SK-N-SH (cell line): ENCODE data around the gene TTLL6. TPM values are rescaled to one million over a fixed set of nuclear protein-coding genes. Genes with fewer than 3 reads are reported as not detected.

Experiments used
- CTCF ChIA-PET: fragments of 300-600, 350-600 bp; formaldehyde crosslinking; extraction: SDS; loops from one replicate; lab custom pipeline; 2021; lab: Yijun Ruan, JAX
- POLR2A ChIA-PET: fragments of 350-600 bp; sonication (Branson Sonifier 250); formaldehyde crosslinking; extraction: SDS; loops from one replicate; lab custom pipeline; 2020; ENCODE audit warnings: antibody characterized with exemption, inconsistent platforms; lab: Yijun Ruan, JAX
- DNase-seq: peaks from one replicate; pipeline ENCODE4 v3.0.0; 2012
- H2AFZ ChIP-seq: fragments of 200-600 bp; sonication (generic); 2 replicates; pipeline ENCODE4 v1.8.1; 2016; ENCODE audit warnings: antibody characterized with exemption, mild to moderate bottlenecking, low read depth
- H3F3A ChIP-seq: fragments of 200-600 bp; sonication (generic); replicated peaks from 2 replicates; pipeline ENCODE3; 2016; ENCODE audit warnings: antibody characterized with exemption, mild to moderate bottlenecking; ENCODE audit not compliant: insufficient read depth
- H3K27ac ChIP-seq, 2 experiments: fragments of 200-500 bp in 1 of 2; fragments of 200-600 bp in 1 of 2; sonication (Bioruptor generic) in 1 of 2; sonication (generic), shearing (Covaris generic) in 1 of 2; 2 replicates each; pipeline versions ENCODE4 v1.5.1 to v1.6.1; 2014 to 2016; ENCODE audit warnings: low read depth in 2 of 2, inconsistent platforms in 1 of 2, low read length in 1 of 2, mild to moderate bottlenecking in 1 of 2, mixed read lengths in 1 of 2
- H3K27me3 ChIP-seq: fragments of 200-600 bp; sonication (generic), shearing (Covaris generic); 2 replicates; pipeline ENCODE4 v1.6.1; 2016; ENCODE audit warnings: mixed run types; ENCODE audit not compliant: insufficient read depth
- H3K36me3 ChIP-seq, 2 experiments: fragments of 200-500 bp in 1 of 2; fragments of 200-600 bp in 1 of 2; sonication (Bioruptor generic) in 1 of 2; sonication (generic) in 1 of 2; replicated peaks in 1 of 2; 2 replicates each; pipeline versions ENCODE3 to v1.5.1; 2014 to 2016; ENCODE audit warnings: low read length in 1 of 2, mild to moderate bottlenecking in 1 of 2; ENCODE audit not compliant: insufficient read depth in 2 of 2, control insufficient read depth in 1 of 2
- H3K4me1 ChIP-seq, 2 experiments: fragments of 200-500 bp in 1 of 2; fragments of 200-600 bp in 1 of 2; sonication (Bioruptor generic) in 1 of 2; sonication (generic), shearing (Covaris generic) in 1 of 2; 2 replicates each; pipeline versions ENCODE4 v1.5.1 to v1.6.1; 2014 to 2016; ENCODE audit warnings: low read depth in 1 of 2, low read length in 1 of 2, mixed run types in 1 of 2; ENCODE audit not compliant: insufficient read depth in 2 of 2, control insufficient read depth in 1 of 2
- H3K4me2 ChIP-seq: fragments of 200-600 bp; sonication (generic), shearing (Covaris generic); 2 replicates; pipeline ENCODE4 v1.6.1; 2017; ENCODE audit warnings: mixed run types
- H3K4me3 ChIP-seq, 2 experiments: fragments of 200-500 bp in 1 of 2; fragments of 200-600 bp in 1 of 2; sonication (Bioruptor generic) in 1 of 2; sonication (generic), shearing (Covaris generic) in 1 of 2; 2 replicates each; pipeline versions ENCODE4 v1.5.1 to v1.8.1; 2014 to 2016; ENCODE audit warnings: low read depth in 2 of 2, inconsistent platforms in 1 of 2, low read length in 1 of 2, mild to moderate bottlenecking in 1 of 2, mixed read lengths in 1 of 2, moderate library complexity in 1 of 2
- H3K79me2 ChIP-seq: fragments of 200-600 bp; sonication (generic); 2 replicates; pipeline ENCODE4 v1.8.1; 2017; ENCODE audit warnings: mild to moderate bottlenecking; ENCODE audit not compliant: insufficient read depth
- H3K9ac ChIP-seq: fragments of 200-600 bp; sonication (generic); 2 replicates; pipeline ENCODE4 v1.6.1; 2017; ENCODE audit warnings: mixed run types
- H3K9me2 ChIP-seq: fragments of 200-600 bp; sonication (generic); 2 replicates; pipeline ENCODE4 v1.6.1; 2017; ENCODE audit warnings: mixed run types
- H3K9me3 ChIP-seq: fragments of 200-600 bp; sonication (generic); 2 replicates; pipeline ENCODE4 v1.6.1; 2017; ENCODE audit warnings: mixed run types, mild to moderate bottlenecking, moderate library complexity
- H4K20me1 ChIP-seq: fragments of 200-600 bp; sonication (generic); 2 replicates; pipeline ENCODE4 v1.6.1; 2017; ENCODE audit warnings: mild to moderate bottlenecking, mixed run types; ENCODE audit not compliant: insufficient read depth
- CHD2 ChIP-seq: fragments of 150-350 bp; IDR thresholded peaks from 2 replicates; pipeline ENCODE4 v1.6.1; 2018; ENCODE audit warnings: low read length; ENCODE audit not compliant: partially characterized antibody
- ELF1 ChIP-seq: IDR thresholded peaks from 2 replicates; pipeline ENCODE4 v1.4.0; 2012
- FOSL2 ChIP-seq: IDR thresholded peaks from 2 replicates; pipeline ENCODE4 v1.4.0; 2012; ENCODE audit warnings: low read depth, mild to moderate bottlenecking, moderate library complexity, borderline replicate concordance
- GATA2 ChIP-seq: sonication (generic); formaldehyde crosslinking; IDR thresholded peaks from 2 replicates; pipeline ENCODE4 v1.5.0; 2020; ENCODE audit warnings: mild to moderate bottlenecking, missing genetic modification reagents
- RAD21 ChIP-seq: IDR thresholded peaks from 2 replicates; pipeline ENCODE4 v1.6.1; 2012; ENCODE audit warnings: mild to moderate bottlenecking, low read length
- RCOR1 ChIP-seq: fragments of 150-350 bp; IDR thresholded peaks from 2 replicates; pipeline ENCODE4 v1.6.1; 2017; ENCODE audit warnings: antibody characterized with exemption, low read length
- RXRA ChIP-seq: IDR thresholded peaks from 2 replicates; pipeline ENCODE4 v1.4.0; 2012; ENCODE audit warnings: low read depth, mild to moderate bottlenecking, borderline replicate concordance
- SIN3A ChIP-seq: IDR thresholded peaks from 2 replicates; pipeline ENCODE4 v1.6.1; 2012; ENCODE audit warnings: low read depth, mild to moderate bottlenecking, low read length, moderate library complexity, borderline replicate concordance
- SMC3 ChIP-seq: IDR thresholded peaks from 2 replicates; pipeline ENCODE4 v1.6.1; 2012; ENCODE audit warnings: low read depth, low read length, improper control_type of control experiment
- YY1 ChIP-seq: IDR thresholded peaks from 2 replicates; pipeline ENCODE4 v1.4.0; 2012; ENCODE audit warnings: low read depth, mild to moderate bottlenecking
- ZBTB33 ChIP-seq: IDR thresholded peaks from 2 replicates; pipeline ENCODE4 v1.4.0; 2012; ENCODE audit warnings: low read depth, borderline replicate concordance
- WGBS: methylation state at CpG from one replicate; pipeline ENCODE4 v1.1.6; 2017; ENCODE audit warnings: low lambda C conversion rate; 5-methylcytosine and 5-hydroxymethylcytosine counted together
- polyA plus RNA-seq, 3 experiments: library from polyadenylated mRNA; depleted of rRNA; stranded (reverse); fragments of >200 nt; gene quantifications; 2 replicates each; pipeline ENCODE4 v1.2.3, GENCODE V29; 2012
- TF ChIP-seq, protein P1 (sequence below): IDR thresholded peaks from 2 replicates; pipeline ENCODE4; 2012
- TF ChIP-seq, protein P2 (sequence below): fragments of 200-600 bp; sonication (generic); IDR thresholded peaks from 2 replicates; pipeline ENCODE4 v1.6.1; 2017; ENCODE audit warnings: antibody characterized with exemption, mild to moderate bottlenecking, moderate library complexity

TTLL6 gene
- polyA plus RNA-seq, 1 of the 3 experiments (the other 2 are of a cell fraction): 3.1 TPM

DNA sequence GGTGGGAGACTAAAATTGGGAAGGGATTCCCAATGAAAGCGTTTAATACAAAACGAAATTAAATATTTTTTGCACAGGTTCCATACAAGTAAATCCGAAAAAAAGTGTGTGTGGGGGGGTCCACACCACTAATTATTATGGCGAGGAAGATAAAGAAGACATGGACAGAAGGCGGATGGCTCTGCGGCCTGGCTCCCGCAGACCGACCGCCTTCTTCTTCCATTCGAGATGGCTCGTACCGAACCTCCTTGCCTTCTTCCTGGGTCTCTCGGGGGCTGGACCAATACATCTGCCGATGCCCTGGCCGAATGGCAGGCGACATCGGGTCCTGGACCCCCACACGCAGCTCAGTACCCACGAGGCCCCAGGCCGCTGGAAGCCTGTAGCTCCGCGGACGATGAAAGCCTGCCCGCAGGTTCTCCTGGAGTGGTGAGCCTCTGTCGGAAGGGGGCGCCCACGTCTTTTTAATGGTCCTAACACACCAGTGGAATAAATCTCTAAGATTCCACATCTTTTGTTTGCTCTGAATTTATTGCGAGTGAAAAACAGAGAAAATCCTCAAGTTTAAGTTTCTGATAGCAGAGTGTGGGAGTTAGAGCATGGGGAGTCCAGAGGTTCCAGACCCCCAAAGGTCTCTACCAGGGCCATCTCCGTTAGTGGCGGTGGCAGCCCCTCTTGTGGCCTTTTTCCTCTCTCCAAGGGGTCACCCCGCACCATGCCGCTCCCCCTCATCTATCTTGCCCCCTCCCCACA lies 92.6 kb downstream of the TTLL6 start:
- Histone ChIP-seq H3K4me2 (peak overlapping the region; percentile 59), H3F3A (no peaks in the 10 kb centered on the region), H3K27ac (no peak overlapping the region), H2AFZ (no peak overlapping the region), H3K36me3 (no peaks in the 10 kb centered on the region), H4K20me1 (no peaks in the 10 kb centered on the region), H3K79me2 (no peaks in the 10 kb centered on the region), H3K9ac (no peak overlapping the region), H3K4me1 (no peaks in the 10 kb centered on the region), H3K9me3 (no peaks in the 10 kb centered on the region), H3K9me2 (no peaks in the 10 kb centered on the region), H3K4me3 (peak overlapping the region; percentile 21 to 42; a peak in 3 of 4 replicates), H3K27me3 (peaks cover 100% of the 10 kb centered on the region)
- CTCF ChIA-PET: interaction anchor here (0.5 to 13.9 kb wide), 91 partner anchors 8 to 551 kb away, joined by 3 to 328 read pairs (median 4); partner anchors contain the start of genes HOXB5 and TTLL6
- POLR2A ChIA-PET: interaction anchor here (1.1 kb wide), 1 partner anchor 154 kb away, joined by 4 read pairs; no protein-coding TSS in a partner anchor
- peak; percentile 83 for DNase-seq
- WGBS: 16% methylated on average over 27 of the region's 32 CpGs
- TF ChIP-seq FOSL2 (no peak), RXRA (no peak), GATA2 (CRISPR knock-in tag) (no peak), ZBTB33 (no peak), YY1 (no peak), RAD21 (peak; percentile 82), ELF1 (no peak), RCOR1 (no peak), CHD2 (no peak), SIN3A (no peak), SMC3 (peak; percentile 82)
- TF ChIP-seq, protein P1, sequence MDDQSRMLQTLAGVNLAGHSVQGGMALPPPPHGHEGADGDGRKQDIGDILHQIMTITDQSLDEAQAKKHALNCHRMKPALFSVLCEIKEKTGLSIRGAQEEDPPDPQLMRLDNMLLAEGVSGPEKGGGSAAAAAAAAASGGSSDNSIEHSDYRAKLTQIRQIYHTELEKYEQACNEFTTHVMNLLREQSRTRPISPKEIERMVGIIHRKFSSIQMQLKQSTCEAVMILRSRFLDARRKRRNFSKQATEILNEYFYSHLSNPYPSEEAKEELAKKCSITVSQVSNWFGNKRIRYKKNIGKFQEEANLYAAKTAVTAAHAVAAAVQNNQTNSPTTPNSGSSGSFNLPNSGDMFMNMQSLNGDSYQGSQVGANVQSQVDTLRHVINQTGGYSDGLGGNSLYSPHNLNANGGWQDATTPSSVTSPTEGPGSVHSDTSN: no peak
- TF ChIP-seq, protein P2, sequence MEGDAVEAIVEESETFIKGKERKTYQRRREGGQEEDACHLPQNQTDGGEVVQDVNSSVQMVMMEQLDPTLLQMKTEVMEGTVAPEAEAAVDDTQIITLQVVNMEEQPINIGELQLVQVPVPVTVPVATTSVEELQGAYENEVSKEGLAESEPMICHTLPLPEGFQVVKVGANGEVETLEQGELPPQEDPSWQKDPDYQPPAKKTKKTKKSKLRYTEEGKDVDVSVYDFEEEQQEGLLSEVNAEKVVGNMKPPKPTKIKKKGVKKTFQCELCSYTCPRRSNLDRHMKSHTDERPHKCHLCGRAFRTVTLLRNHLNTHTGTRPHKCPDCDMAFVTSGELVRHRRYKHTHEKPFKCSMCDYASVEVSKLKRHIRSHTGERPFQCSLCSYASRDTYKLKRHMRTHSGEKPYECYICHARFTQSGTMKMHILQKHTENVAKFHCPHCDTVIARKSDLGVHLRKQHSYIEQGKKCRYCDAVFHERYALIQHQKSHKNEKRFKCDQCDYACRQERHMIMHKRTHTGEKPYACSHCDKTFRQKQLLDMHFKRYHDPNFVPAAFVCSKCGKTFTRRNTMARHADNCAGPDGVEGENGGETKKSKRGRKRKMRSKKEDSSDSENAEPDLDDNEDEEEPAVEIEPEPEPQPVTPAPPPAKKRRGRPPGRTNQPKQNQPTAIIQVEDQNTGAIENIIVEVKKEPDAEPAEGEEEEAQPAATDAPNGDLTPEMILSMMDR: peak; percentile 97
